Cardiac septum (tissue), 1 donor: ENCODE results near the gene POLR3E. TPM values are rescaled to one million over a fixed set of nuclear protein-coding genes. Genes with fewer than 3 reads are reported as not detected.
"Not testable (repeated sequence)": the region's sequence is repeated elsewhere in the genome, so short reads cannot be mapped to it uniquely, and the experiment has no call there.

Experiments used
- DNase-seq: peaks from one replicate; pipeline ENCODE4 v3.0.0-alpha.2; 2020; ENCODE audit warnings: low spot score
- intact Hi-C: fragments of 100-400 bp; cut with DNase I; formaldehyde crosslinking; loops from one replicate; pipeline ENCODE4 v1.14.0; 2022
- total RNA-seq: library from RNA; stranded (reverse); fragmentation: NEBNext Ultra II Directional; extraction: Animal tissue kit (Norgen Biotek cat#: 25700); gene quantifications from one replicate; pipeline ENCODE4 v1.2.1, GENCODE V29; 2021
- donor health status: DM: no; HTN: no; CAD: no.

POLR3E gene
- total RNA-seq, 1 donor from 2014 or later = 32.7 TPM

- intact Hi-C loops = no loop called here
- DNase-seq = no peak
Observed at GRCh38 chr16:22291020-22291419, 6.2 kb upstream of the POLR3E start.

DNA sequence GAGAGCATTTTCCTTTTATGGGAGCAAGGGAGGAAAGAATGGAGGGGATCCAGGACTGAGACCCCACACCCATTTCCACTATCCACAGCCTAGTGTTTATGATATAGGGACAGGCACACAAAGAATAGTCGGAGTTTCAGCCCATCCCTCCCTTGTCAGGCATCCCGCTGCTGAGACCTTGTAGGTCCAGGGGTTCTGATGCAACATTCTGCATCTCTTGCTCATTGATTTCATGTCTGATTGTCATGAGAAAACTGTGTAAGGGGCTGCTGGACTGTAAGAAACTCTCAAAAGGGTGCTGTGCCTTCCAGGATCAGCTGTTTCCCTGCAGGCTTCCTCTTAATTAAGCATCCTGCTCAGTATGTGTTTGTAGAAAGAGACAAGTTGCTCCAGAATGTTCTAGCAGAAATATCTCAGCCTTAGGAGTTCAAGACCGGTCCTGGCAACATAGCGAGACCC is 5.3 kb upstream of the POLR3E start:
- no peak for DNase-seq
- intact Hi-C loops = no loop called here

- intact Hi-C loops = no loop called here
- no peak for DNase-seq
Observed at GRCh38 chr16:22292320-22292719, 4.9 kb upstream of the POLR3E start.

GRCh38 chr16:22293137-22294106 is 3.8 kb upstream of the POLR3E start:
- intact Hi-C loops = no loop called here
- DNase-seq = no peak

GRCh38 chr16:22296225-22297113 is 740 bp upstream of the POLR3E start:
- intact Hi-C loops = loop anchor here (1.0 to 5.0 kb wide), 3 partner anchors 90 to 294 kb away; partner anchors contain the start of genes EEF2K and PDZD9
- no peak for DNase-seq

DNA sequence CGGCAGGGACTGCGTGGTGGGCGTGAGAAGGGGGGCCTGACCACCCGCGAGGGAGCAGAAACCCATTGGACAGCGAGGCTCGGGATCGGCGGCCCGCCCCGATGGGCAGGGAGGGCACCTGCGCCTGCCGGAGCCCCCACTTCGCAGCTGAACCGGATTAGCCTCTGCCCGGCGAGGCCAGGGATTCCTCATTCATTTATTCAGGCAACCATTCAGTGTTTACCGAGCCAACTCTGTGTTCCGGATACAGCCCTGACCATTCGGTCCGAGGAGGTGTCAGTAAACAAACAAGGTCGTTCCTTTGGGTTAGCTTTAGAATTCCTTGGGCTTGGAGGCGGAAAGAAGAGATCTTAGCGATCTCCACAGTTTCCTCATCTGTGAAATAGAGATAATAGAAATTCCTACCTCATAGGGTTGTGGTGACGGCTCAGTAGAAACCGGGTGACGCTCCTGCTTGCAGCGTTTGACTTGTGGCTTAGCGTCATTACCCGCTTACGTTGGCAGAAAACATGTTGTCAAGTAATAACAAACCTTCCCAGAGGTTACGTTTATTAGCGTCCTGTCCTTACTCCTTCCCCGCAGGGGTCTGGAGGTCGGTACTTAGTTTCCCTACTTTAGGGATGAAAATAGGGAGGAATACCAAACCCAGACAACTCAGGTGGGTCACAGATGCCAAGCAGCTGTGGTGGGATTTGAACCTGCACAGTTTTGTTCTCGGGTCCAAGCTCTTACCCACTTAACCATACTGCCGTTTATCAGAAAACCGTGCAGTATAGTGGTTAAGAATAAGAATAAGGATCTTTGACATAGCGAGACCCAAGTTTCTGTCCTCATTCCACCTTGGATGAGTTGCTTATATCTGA is 893 bp downstream of the POLR3E start:
- intact Hi-C loops = loop anchor here (1.0 to 5.0 kb wide), 3 partner anchors 92 to 296 kb away; partner anchors contain the start of genes EEF2K and PDZD9
- no peak for DNase-seq

GRCh38 chr16:22299036-22299435 is 1.8 kb downstream of the POLR3E start:
- intact Hi-C loops = loop anchor here (5.0 kb wide), 1 partner anchor 297 kb away; the partner anchor contains the start of gene PDZD9
- DNase-seq = no peak

DNA sequence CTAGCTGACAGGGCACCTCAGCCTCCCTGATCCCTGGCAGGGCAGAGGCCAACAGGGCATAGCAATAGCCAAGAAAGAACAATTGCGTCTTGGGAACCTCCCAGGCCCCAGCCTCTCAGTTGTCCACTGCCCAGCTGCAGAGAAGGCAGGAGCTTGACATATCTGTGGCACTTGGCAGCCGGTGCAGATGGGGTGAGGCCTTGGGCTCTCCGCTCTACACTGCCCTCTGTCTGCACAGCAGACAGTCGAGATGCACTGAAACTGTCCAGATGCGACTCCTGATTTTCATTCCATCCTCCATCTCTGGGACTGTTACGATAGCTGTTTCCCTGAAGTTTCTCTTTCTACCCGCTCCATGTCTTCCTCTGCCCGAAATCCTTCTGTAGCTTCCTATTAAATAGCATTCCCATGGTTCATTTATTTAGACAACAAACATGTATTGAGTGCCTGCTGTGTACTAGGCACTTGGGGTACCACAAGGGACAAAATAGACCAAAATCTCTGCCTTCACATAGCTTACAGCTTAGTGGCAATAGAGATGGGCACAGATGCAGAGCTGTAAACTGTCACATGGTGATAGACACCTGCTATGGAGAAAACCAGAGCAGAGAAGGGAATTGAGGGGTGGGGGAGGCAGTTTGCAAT is 3.3 kb downstream of the POLR3E start:
- intact Hi-C loops = no loop called here
- no peak for DNase-seq

DNA sequence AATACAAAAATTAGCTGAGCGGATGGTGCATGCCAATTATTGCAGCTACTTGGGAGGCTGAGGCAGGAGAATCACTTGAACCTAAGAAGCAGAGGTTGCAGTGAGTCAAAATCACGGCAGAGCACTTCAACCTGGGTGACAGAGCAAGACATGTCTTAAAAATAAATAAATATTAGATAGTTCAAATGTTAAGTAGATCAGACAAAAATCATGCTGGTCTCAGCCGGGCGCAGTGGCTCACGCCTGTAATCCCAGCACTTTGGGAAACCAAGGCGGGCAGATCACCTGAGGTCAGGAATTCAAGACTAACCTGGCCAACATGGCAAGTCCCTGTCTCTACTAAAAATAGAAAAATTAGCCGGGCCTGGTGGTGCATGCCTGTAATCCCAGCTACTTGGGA is 4.2 kb downstream of the POLR3E start:
- DNase-seq, intact Hi-C loops: not testable (repeated sequence)

GRCh38 chr16:22302776-22303363 is 5.7 kb downstream of the POLR3E start:
- no peak for DNase-seq
- intact Hi-C loops = no loop called here

DNA sequence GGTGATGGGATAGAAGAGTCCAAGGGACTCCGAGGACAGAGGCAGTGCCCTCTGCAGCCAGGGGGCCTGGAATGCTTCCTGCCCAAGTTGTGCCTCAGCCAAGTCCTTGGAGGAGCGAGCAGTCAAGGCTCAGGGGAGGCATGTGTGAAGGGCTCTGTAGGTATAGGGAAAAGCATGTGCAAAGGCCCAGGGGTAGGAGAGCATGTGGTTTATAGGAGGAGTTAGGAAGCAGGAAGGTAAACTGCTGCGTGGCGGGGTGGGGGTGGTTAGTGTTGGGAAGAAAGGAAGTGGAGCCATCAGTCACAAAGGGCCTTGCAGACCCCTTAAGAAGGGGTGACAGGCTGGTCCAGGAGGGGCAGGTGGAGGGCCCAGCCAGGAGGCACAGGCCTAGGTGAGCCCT is 7.2 kb downstream of the POLR3E start:
- peak; percentile 58 for DNase-seq
- intact Hi-C loops = no loop called here

DNA sequence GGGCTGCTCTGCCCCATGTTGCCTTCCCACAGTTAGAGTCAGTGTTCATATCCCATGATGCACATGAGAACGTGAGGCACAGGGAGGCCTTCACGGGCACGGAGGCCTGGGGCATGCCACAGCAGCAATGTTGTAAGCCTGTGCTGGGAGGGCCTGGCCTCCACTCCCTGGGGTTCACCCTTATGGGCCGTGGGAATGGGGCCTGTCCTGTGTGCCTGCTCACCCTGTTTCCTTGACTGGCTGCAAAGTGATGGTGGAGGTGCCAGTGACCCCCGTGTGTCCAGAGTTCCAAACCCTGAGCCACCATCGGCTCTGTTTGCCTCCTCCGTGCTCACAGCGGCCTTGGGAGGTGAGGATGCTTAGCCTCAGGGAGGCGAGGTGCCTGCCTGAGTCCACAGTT is 9.6 kb downstream of the POLR3E start:
- DNase-seq = no peak
- intact Hi-C loops = no loop called here

GRCh38 chr16:22307838-22308237 is 10.6 kb downstream of the POLR3E start:
- no peak for DNase-seq

GRCh38 chr16:22308824-22309520 is 11.8 kb downstream of the POLR3E start:
- DNase-seq = no peak
- intact Hi-C loops = no loop called here

More at GRCh38 chr16:22307838-22308237, 10.6 kb downstream of the POLR3E start:
- intact Hi-C loops = no loop called here

GRCh38 chr16:22311520-22311919 is 14.3 kb downstream of the POLR3E start:
- intact Hi-C loops = no loop called here

DNA sequence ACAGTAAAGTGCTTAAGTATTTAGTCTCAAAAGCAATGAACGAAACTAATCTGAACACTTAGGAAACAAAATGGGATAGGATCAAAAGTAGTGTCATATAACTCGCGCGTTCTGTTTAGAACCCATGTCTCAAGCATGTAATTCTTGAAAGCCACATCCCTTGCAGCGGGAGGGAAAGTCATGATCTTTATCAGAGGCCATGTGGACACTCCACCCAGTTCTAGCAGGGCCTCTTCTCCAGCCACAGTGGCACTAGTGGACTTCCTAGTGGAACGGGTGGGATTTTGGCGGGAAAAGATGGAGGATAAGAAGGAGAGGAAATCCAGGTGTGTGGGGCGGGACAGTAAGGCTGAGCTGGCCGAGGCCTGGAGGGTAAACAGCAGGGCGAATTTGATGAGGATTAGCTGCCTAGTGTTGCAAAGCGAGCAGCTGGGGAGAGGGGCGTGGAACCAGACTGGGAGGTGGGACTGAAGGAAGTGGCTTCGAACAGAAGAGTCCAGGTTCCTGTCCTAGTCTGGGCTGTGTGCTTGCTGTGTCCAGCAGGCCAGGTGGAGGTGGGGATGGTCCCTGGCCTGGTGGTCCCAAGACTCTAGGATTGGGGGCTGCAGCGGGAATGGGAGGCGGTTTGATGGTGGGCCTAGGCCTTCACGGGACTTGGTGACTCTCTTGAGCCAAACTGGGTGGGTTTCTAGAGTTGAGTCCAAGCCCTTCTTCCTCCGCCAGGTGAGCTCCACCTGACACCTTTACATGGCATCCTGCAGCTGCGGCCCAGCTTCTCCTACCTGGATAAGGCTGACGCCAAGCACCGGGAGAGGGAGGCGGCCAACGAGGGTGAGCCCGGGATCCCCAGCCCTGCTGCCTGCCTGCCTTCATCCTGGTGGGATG is 15.9 kb downstream of the POLR3E start:
- intact Hi-C loops = no loop called here
- DNase-seq = no peak

More at GRCh38 chr16:22311520-22311919, 14.3 kb downstream of the POLR3E start:
- no peak for DNase-seq
